Inflammatory macrophage (primary cell): ENCODE data around the gene TSHZ2.

ENCODE experiments used
- DNase-seq, 2 donors: peaks; one replicate each; pipeline ENCODE4 v3.0.0-alpha.2; 2020 to 2022
- total RNA-seq, 18 experiments: gene quantifications; one replicate each; lab custom pipeline; 2026; ENCODE audit warnings: mixed read lengths in 6 of 18, inconsistent platforms in 2 of 18; lab: John Stamatoyannopoulos, UW

TSHZ2 gene, protein sequence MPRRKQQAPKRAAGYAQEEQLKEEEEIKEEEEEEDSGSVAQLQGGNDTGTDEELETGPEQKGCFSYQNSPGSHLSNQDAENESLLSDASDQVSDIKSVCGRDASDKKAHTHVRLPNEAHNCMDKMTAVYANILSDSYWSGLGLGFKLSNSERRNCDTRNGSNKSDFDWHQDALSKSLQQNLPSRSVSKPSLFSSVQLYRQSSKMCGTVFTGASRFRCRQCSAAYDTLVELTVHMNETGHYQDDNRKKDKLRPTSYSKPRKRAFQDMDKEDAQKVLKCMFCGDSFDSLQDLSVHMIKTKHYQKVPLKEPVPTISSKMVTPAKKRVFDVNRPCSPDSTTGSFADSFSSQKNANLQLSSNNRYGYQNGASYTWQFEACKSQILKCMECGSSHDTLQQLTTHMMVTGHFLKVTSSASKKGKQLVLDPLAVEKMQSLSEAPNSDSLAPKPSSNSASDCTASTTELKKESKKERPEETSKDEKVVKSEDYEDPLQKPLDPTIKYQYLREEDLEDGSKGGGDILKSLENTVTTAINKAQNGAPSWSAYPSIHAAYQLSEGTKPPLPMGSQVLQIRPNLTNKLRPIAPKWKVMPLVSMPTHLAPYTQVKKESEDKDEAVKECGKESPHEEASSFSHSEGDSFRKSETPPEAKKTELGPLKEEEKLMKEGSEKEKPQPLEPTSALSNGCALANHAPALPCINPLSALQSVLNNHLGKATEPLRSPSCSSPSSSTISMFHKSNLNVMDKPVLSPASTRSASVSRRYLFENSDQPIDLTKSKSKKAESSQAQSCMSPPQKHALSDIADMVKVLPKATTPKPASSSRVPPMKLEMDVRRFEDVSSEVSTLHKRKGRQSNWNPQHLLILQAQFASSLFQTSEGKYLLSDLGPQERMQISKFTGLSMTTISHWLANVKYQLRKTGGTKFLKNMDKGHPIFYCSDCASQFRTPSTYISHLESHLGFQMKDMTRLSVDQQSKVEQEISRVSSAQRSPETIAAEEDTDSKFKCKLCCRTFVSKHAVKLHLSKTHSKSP (N-terminal part only)
- total RNA-seq = 0 to 0.32 (median 0.05) reads per million in 18 experiments

GRCh38 chr20:52972190-52972937 lies at the start of gene TSHZ2:
Gene TSHZ2 (plus strand): TSS chr20:52972358. CDS start chr20:52973294, 936 bp downstream.
- no peak for DNase-seq

GRCh38 chr20:52922436-52922835 lies 49.7 kb upstream of the TSHZ2 start:
- DNase-seq = no peak

DNA sequence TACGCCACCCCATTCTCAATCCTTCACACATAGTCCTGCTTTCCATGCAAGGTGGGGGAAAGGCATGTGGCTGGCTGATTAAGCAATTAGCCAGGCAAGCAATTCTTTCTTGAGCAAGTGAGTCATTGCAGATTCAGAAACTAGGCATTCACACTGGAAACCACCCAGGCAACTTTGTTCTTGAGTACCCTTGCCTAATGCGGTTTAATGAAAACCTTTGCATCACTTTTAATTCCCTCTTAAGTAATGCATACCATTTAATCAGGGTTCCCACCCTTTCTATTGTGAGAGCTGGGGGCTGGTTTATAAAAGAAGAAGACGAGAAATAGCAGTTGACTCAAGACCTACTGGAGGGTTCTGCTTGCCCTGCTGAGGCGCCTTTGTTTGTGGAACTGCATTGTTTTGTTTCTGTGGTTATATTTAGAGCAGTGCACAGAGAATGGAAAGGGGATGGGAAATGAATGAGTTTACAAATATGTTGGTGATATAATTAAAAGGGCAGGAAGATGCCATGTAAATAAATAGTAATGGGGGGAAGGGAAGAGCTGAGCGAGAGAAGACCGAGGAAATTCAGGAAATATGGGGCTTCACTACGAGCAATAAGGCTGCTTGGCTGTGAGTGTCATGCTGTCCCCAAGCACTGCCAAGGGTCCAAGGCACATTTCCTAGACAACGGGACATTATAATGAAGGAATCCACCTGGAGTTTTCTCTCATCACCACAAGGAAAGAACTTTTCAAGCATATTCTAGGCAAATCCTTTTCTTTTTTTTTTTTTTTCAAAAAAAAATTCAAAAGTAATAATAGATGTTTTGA lies 48.8 kb upstream of the TSHZ2 start:
- no peak for DNase-seq

- DNase-seq = no peak
These were observed 47.5 kb upstream of the TSHZ2 start for GRCh38 chr20:52924411-52925271.

DNA sequence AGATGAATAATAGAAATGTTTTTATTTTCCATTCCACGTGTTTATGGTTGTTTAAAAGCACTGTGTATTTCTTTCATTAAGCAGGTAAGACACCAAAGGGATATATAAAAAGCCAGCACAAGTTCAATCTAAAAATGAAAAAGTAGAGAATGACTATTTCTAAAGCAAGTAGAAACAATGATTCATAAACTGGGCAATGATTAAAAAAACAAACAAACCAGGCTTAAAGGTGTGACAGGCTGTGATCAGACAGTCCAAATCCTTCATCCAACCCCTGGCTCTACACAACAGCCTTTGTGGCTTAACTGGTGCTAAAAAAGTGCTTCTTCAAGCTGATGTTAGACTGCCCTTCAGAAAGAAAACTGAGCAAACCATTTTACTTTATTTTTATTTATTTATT lies 45.7 kb upstream of the TSHZ2 start:
- no peak for DNase-seq

- no peak for DNase-seq
These were observed 38.3 kb upstream of the TSHZ2 start for GRCh38 chr20:52933867-52934266.

DNA sequence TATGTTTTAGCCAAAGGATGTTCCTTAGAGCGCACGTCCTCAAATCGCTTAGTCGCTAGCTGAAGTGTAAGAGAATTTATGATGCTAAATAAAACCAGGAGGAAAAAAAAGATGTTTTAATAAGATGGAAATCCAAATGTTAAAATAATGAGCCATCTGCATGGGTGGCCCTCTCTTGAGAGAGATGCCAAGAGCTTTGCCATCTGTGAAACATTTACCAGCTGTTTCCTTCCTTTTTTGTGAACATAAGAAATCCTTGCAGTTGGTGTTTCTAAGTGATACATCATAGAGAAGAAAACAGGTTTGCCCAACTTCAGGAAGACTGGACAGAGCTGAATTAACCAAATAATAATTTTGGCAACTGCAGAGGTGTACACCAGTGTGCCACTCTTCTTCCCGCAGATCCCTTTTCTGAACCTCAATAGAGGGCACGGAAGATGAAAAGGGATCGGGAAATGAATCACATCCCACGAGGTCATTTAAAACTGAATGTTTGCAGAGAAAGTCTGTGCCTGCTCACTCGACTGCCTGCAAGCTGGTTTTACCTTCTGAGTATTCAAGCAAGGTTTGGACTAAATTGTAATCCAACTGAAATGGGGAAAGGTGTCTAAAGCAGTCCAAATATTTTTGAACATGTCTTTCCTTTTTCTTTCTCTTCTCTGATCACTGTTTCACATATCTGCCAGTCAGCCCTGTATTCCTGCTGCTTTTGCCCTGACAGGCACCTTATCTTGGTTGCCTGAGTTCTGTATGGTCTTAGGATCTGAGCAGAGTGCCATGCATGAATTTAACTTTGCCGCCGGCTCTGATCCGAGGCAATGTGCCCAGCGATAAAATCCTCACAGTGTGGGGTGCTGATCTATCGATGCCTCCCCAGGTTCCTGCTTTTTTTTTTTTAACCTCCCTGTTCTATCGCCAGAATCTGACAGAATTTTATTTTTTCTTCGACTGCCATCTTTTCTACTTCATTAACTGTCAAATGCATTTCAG lies 35.5 kb upstream of the TSHZ2 start:
- DNase-seq = no peak

DNA sequence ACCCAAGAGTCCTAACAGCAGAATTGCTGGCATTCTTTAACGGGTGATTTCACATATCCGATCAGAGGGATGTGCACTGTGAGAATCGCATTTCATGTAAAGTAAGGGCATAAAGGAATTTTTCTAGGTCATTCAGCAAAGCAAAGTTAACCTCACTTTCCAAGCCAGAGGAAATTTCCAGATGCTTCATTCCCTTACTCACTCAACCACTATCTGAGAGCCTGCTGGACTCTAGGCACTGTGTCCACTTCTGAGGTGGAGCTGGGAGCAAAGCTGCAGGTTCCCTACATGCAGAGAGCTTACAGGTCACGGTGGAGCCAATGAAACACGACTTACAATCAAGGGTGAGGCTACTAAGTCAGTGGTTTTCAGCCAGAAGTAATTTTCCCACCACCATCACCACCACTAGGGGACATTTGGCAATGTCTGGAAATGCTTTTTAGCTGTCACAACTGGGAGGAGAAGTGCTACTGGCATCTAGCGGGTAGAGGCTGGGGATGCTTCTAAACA lies 34.5 kb upstream of the TSHZ2 start:
- no peak for DNase-seq

DNA sequence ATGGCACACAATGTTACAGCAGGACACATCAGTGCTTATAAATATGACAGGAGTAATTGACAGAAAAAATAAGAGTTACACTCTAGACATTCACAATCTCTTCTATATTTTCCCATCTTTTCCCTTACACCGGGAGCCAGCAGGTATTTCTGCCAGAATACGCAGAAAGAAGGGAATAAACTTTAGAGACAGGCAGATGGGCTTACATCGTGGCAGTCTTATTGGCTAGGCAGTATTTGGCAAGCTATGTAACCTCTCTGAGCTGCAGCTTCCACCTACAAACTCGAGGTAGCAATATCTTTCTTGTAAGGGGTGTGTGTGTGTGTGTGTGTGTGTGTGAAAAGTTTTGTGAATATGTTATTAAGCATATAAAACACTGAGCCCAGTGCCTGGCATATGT lies 33.0 kb upstream of the TSHZ2 start:
- DNase-seq = no peak

- DNase-seq = peak; percentile 1 to 3
These were observed 30.4 kb upstream of the TSHZ2 start for GRCh38 chr20:52941808-52942207.

DNA sequence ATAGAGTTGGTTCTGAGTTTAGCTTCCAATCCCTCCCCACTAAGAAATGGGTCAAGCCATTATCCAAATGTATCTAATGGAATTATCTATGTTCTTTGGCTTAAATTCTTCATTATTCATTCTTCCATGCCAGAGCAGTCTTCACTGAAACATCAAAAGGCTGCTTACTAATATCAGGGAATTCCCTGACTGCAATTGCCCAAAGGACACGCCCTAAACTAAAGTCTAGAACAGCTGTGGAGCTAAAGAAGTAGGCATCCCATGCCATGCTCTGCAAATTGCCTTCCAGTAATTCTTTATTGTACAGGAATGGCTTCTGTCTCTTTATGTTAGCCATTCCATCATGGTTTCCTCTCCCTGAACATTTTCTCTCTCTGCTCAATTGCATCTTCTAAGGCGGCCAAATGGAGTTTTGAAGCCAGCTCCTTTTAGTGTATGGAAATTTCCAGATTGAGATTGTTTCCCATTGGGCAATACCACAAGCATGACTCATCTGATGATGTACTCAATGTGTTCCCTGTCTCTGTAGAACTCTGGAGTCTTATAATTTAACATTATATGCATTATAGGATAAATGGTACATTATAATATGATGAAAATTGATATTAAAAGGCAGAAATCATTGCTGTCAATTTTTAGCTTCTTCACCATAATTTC lies 28.8 kb upstream of the TSHZ2 start:
- DNase-seq = no peak

GRCh38 chr20:52945268-52945667 lies 26.9 kb upstream of the TSHZ2 start:
- no peak for DNase-seq

- DNase-seq = no peak
These were observed 26.2 kb upstream of the TSHZ2 start for GRCh38 chr20:52945862-52946522.

GRCh38 chr20:52948491-52948890 lies 23.7 kb upstream of the TSHZ2 start:
- DNase-seq = no peak

GRCh38 chr20:52953020-52953419 lies 19.1 kb upstream of the TSHZ2 start:
- no peak for DNase-seq

GRCh38 chr20:52954849-52955248 lies 17.3 kb upstream of the TSHZ2 start:
- DNase-seq = no peak

DNA sequence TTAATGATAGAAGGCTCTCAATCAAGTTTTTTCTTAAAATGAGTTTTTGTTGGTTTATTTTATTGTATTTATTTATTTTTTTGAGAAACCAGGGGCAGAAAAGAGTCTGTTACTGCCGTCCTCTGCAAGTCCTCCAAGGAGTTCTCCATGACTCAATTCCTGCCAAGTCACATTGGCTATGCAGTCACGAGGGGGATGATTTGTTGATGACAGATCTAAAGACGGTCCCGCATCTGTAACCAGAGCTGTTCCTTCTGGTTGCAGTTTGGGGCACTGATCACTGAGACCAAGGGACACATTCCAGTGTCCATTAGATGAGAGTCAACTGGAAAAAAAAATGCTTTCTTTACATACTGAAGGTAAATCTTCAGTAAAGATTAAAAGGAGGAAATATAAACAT lies 13.9 kb upstream of the TSHZ2 start:
- DNase-seq = no peak

DNA sequence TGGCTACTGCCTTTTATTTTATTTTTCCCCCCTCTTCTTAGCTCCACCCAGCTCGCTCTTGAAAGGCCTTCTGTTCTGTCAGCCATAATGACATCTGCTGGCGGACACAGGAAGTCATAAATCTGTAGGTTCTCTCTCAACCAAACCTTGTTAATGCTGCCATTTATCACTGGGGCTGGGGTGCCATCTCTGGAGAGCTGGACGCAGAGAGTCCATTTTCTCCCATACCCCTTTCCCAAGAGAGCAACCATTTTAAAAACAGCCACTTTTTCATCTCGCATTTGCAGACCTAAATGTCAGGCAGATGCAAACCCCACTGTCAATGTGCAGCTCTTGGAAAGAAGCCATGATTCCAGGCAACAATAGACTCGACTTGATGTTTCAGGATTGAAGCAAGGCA lies 13.0 kb upstream of the TSHZ2 start:
- no peak for DNase-seq
